Activated CD8-positive, alpha-beta T cell treated with anti-CD3 and anti-CD28 coated beads for 36 hours (primary cell): ENCODE data around the gene NCSTN. TPM values are rescaled to one million over a fixed set of nuclear protein-coding genes. Genes with fewer than 3 reads are reported as not detected.

Experiments
- ATAC-seq: fragments of 200-7000 bp; cut with Tn5 transposase; one replicate; pipeline ENCODE4 v1.10.0; 2021; ENCODE audit warnings: mild to moderate bottlenecking, moderate library complexity
- CTCF ChIA-PET: fragments of 350-600 bp; sonication (Branson Sonifier 250); formaldehyde crosslinking; loops from one replicate; lab custom pipeline; 2021; ENCODE audit warnings: antibody characterized with exemption; lab: Charles Lee
- POLR2A ChIA-PET: fragments of 350-600 bp; sonication (Branson Sonifier 250); formaldehyde crosslinking; loops from one replicate; lab custom pipeline; 2021; ENCODE audit warnings: antibody characterized with exemption; lab: Charles Lee
- DNase-seq: peaks from one replicate; pipeline ENCODE4 v3.0.0-alpha.2; 2020
- H3K27ac Mint-ChIP-seq: one replicate; pipeline ENCODE4 v1.8.0; 2021; ENCODE audit warnings: mild to moderate bottlenecking, mixed read lengths
- H3K27me3 Mint-ChIP-seq: one replicate; pipeline ENCODE4 v1.8.0; 2021; ENCODE audit warnings: mixed read lengths
- H3K36me3 Mint-ChIP-seq: one replicate; pipeline ENCODE4 v1.8.0; 2021; ENCODE audit warnings: low read depth, mixed read lengths
- H3K4me1 Mint-ChIP-seq: one replicate; pipeline ENCODE4 v1.8.0; 2021; ENCODE audit warnings: low read depth, mixed read lengths
- H3K4me3 Mint-ChIP-seq: one replicate; pipeline ENCODE4 v1.8.0; 2021; ENCODE audit warnings: mild to moderate bottlenecking, moderate library complexity, mixed read lengths
- H3K9me3 Mint-ChIP-seq: one replicate; pipeline ENCODE4 v1.8.0; 2021; ENCODE audit warnings: mixed read lengths
- CTCF ChIP-seq: fragments of 200-600 bp; IDR thresholded peaks from one replicate; pipeline ENCODE4 v1.8.0; 2022; ENCODE audit warnings: antibody characterized with exemption, mild to moderate bottlenecking
- intact Hi-C: fragments of 100-400 bp; cut with micrococcal nuclease; formaldehyde crosslinking; loops from one replicate; pipeline ENCODE4 v1.10.0; 2022
- total RNA-seq, 2 experiments: library from RNA; stranded (reverse); gene quantifications; one replicate each; pipeline ENCODE4 v1.2.3, GENCODE V29; 2021

NCSTN gene
- total RNA-seq, 2 experiments from 2014 or later = 36.6 to 38.0 TPM

- TF ChIP-seq CTCF = no peak
- no peak overlapping the region for H3K4me3 Mint-ChIP-seq
- H3K27me3 Mint-ChIP-seq = no peaks in the 10 kb centered on the region
- ChIA-PET CTCF (interaction anchor here (1.5 to 8.6 kb wide), 2 partner anchors 17 to 18 kb away, joined by 5 to 41 read pairs; no protein-coding TSS in a partner anchor), POLR2A (interaction anchor here (0.9 kb wide), 1 partner anchor 8 kb away, joined by 3 read pairs; no protein-coding TSS in a partner anchor)
- H3K4me1 Mint-ChIP-seq = no peaks in the 10 kb centered on the region
- intact Hi-C loops = no loop called here
- no peak overlapping the region for H3K27ac Mint-ChIP-seq
- H3K9me3 Mint-ChIP-seq = no peaks in the 10 kb centered on the region
- ATAC-seq (no peak), DNase-seq (no peak)
- peaks cover 26% of the 10 kb centered on the region for H3K36me3 Mint-ChIP-seq
Measured at GRCh38 chr1:160359559-160360226, 16.5 kb downstream of the NCSTN start.

GRCh38 chr1:160360227-160360695 is 17.1 kb downstream of the NCSTN start:
- Mint-ChIP-seq H3K9me3 (no peaks in the 10 kb centered on the region), H3K27me3 (no peaks in the 10 kb centered on the region), H3K4me1 (no peaks in the 10 kb centered on the region), H3K4me3 (no peak overlapping the region), H3K27ac (no peak overlapping the region), H3K36me3 (peaks cover 24% of the 10 kb centered on the region)
- TF ChIP-seq CTCF = no peak
- intact Hi-C loops = no loop called here
- ChIA-PET CTCF (interaction anchor here (8.6 kb wide), 1 partner anchor 17 kb away, joined by 41 read pairs; no protein-coding TSS in a partner anchor), POLR2A (interaction anchor here (0.9 kb wide), 1 partner anchor 9 kb away, joined by 3 read pairs; no protein-coding TSS in a partner anchor)
- DNase-seq = no peak
- ATAC-seq = no peak

GRCh38 chr1:160361199-160361598 is 18.0 kb downstream of the NCSTN start:
- Mint-ChIP-seq H3K27ac (no peak overlapping the region), H3K27me3 (no peaks in the 10 kb centered on the region), H3K4me1 (no peaks in the 10 kb centered on the region), H3K36me3 (peaks cover 18% of the 10 kb centered on the region), H3K4me3 (no peak overlapping the region), H3K9me3 (no peaks in the 10 kb centered on the region)
- intact Hi-C loops = no loop called here
- ATAC-seq (no peak), DNase-seq (no peak)
- POLR2A ChIA-PET = no interaction called here
- CTCF ChIA-PET = interaction anchor here (8.6 kb wide), 1 partner anchor 16 kb away, joined by 41 read pairs; no protein-coding TSS in a partner anchor
- TF ChIP-seq CTCF = no peak

GRCh38 chr1:160361814-160362167 is 18.6 kb downstream of the NCSTN start:
- H3K4me1 Mint-ChIP-seq = no peaks in the 10 kb centered on the region
- POLR2A ChIA-PET = no interaction called here
- intact Hi-C loops = no loop called here
- peaks cover 12% of the 10 kb centered on the region for H3K36me3 Mint-ChIP-seq
- DNase-seq (no peak), ATAC-seq (no peak)
- CTCF ChIA-PET = interaction anchor here (8.6 kb wide), 1 partner anchor 16 kb away, joined by 41 read pairs; no protein-coding TSS in a partner anchor
- H3K27ac Mint-ChIP-seq = no peak overlapping the region
- no peak for TF ChIP-seq CTCF
- no peak overlapping the region for H3K4me3 Mint-ChIP-seq
- no peaks in the 10 kb centered on the region for H3K9me3 Mint-ChIP-seq
- no peaks in the 10 kb centered on the region for H3K27me3 Mint-ChIP-seq
